CD14-positive monocyte (primary cell): Measurements from ENCODE around the gene FBXO17. TPM values are rescaled to one million over a fixed set of nuclear protein-coding genes. Genes with fewer than 3 reads are reported as not detected.
"Not testable (repeated sequence)": the region's sequence is repeated elsewhere in the genome, so short reads cannot be mapped to it uniquely, and the experiment has no call there.

Experiments used
- DNase-seq, 3 donors: peaks; one replicate each; pipeline ENCODE4 v3.0.0-alpha.2; 2011 to 2022
- H2AFZ ChIP-seq: 2 replicates; pipeline ENCODE4 v1.6.0; 2012; ENCODE audit warnings: mild to moderate bottlenecking, low read depth, low read length, inconsistent platforms; ENCODE audit not compliant: insufficient read depth, poor library complexity, severe bottlenecking
- H3K27ac ChIP-seq, 2 donors: 1 replicate in 1 of 2; 2 replicates in 1 of 2; pipeline ENCODE4 v1.5.1; 2012 to 2013; ENCODE audit warnings: low read length in 2 of 2, control low read depth in 1 of 2, inconsistent platforms in 1 of 2, low read depth in 1 of 2, mild to moderate bottlenecking in 1 of 2
- H3K27me3 ChIP-seq, 2 donors: one replicate each; pipeline versions ENCODE4 v1.6.0 to v1.6.1; 2011 to 2013; ENCODE audit warnings: low read length in 2 of 2; ENCODE audit not compliant: control insufficient read depth in 2 of 2, insufficient read depth in 2 of 2
- H3K36me3 ChIP-seq, 2 donors: replicated peaks in 1 of 2; 1 replicate in 1 of 2; 2 replicates in 1 of 2; pipeline versions ENCODE4 v1.5.1 to v1.6.1; 2012 to 2013; ENCODE audit warnings: low read length in 2 of 2, control low read depth in 1 of 2, inconsistent platforms in 1 of 2, mild to moderate bottlenecking in 1 of 2; ENCODE audit not compliant: insufficient read depth in 2 of 2, control insufficient read depth in 1 of 2
- H3K4me1 ChIP-seq, 2 donors: 1 replicate in 1 of 2; 2 replicates in 1 of 2; pipeline versions ENCODE4 v1.5.1 to v1.6.1; 2012 to 2013; ENCODE audit warnings: low read length in 2 of 2, control low read depth in 1 of 2, inconsistent platforms in 1 of 2, mild to moderate bottlenecking in 1 of 2, moderate library complexity in 1 of 2; ENCODE audit not compliant: insufficient read depth in 2 of 2, control insufficient read depth in 1 of 2
- H3K4me2 ChIP-seq: replicated peaks from 2 replicates; pipeline ENCODE3; 2012; ENCODE audit warnings: low read length, moderate library complexity, mild to moderate bottlenecking; ENCODE audit not compliant: poor library complexity, severe bottlenecking; ENCODE audit errors: extremely low read depth
- H3K4me3 ChIP-seq, 3 experiments: fragments of 200-600 bp in 1 of 3; sonication (generic) in 1 of 3; replicated peaks in 1 of 3; 1 replicate in 2 of 3; 2 replicates in 1 of 3; pipeline ENCODE4 v1.5.1; 2011 to 2013; ENCODE audit warnings: low read length in 3 of 3, mild to moderate bottlenecking in 3 of 3, control low read depth in 2 of 3, low read depth in 2 of 3, inconsistent platforms in 1 of 3, moderate library complexity in 1 of 3
- H3K79me2 ChIP-seq: 2 replicates; pipeline ENCODE4 v1.6.0; 2012; ENCODE audit warnings: mild to moderate bottlenecking, control low read depth, inconsistent platforms, low read length, moderate library complexity; ENCODE audit not compliant: insufficient read depth
- H3K9ac ChIP-seq: 2 replicates; pipeline ENCODE4 v1.6.0; 2017; ENCODE audit warnings: low read length, mild to moderate bottlenecking; ENCODE audit not compliant: insufficient read depth, poor library complexity, severe bottlenecking
- H3K9me3 ChIP-seq, 2 donors: replicated peaks in 1 of 2; 1 replicate in 1 of 2; 2 replicates in 1 of 2; pipeline versions ENCODE4 v1.5.1 to v1.6.1; 2012 to 2013; ENCODE audit warnings: low read length in 2 of 2, control low read depth in 1 of 2; ENCODE audit not compliant: control insufficient read depth in 1 of 2, insufficient read depth in 1 of 2
- H4K20me1 ChIP-seq: 2 replicates; pipeline ENCODE4 v1.6.0; 2012; ENCODE audit warnings: mild to moderate bottlenecking, low read length, control low read depth, moderate library complexity; ENCODE audit not compliant: insufficient read depth
- H3K27ac Mint-ChIP-seq, 7 donors: one replicate each; pipeline ENCODE4 v1.8.0; 2020; ENCODE audit warnings: mild to moderate bottlenecking in 7 of 7, mixed read lengths in 7 of 7, moderate library complexity in 6 of 7, inconsistent platforms in 2 of 7
- H3K27me3 Mint-ChIP-seq, 3 donors: one replicate each; pipeline ENCODE4 v1.8.0; 2021 to 2022; ENCODE audit warnings: low read depth in 3 of 3, mild to moderate bottlenecking in 3 of 3, mixed read lengths in 3 of 3, moderate library complexity in 3 of 3, inconsistent platforms in 1 of 3
- H3K36me3 Mint-ChIP-seq, 2 donors: one replicate each; pipeline ENCODE4 v1.8.0; 2020; ENCODE audit warnings: mixed read lengths in 2 of 2, inconsistent platforms in 1 of 2, mild to moderate bottlenecking in 1 of 2
- H3K4me1 Mint-ChIP-seq: one replicate; pipeline ENCODE4 v1.8.0; 2020; ENCODE audit warnings: mild to moderate bottlenecking, mixed read lengths
- H3K4me3 Mint-ChIP-seq, 2 donors: one replicate each; pipeline ENCODE4 v1.8.0; 2020; ENCODE audit warnings: mild to moderate bottlenecking in 2 of 2, mixed read lengths in 2 of 2, moderate library complexity in 1 of 2
- H3K9me3 Mint-ChIP-seq, 7 donors: one replicate each; pipeline ENCODE4 v1.8.0; 2020 to 2022; ENCODE audit warnings: mixed read lengths in 7 of 7, mild to moderate bottlenecking in 6 of 7, moderate library complexity in 6 of 7, inconsistent platforms in 2 of 7
- CTCF ChIP-seq: fragments of 200-600 bp; IDR thresholded peaks from one replicate; pipeline ENCODE4 v1.8.0; 2022; ENCODE audit warnings: antibody characterized with exemption, mild to moderate bottlenecking
- WGBS: methylation state at CpG from one replicate; pipeline ENCODE4 v1.1.5; 2013; ENCODE audit warnings: missing lambda C conversion rate; ENCODE audit not compliant: insufficient coverage; 5-methylcytosine and 5-hydroxymethylcytosine counted together
- intact Hi-C, 2 donors: fragments of 100-400 bp; cut with micrococcal nuclease; formaldehyde crosslinking; loops; one replicate each; pipeline versions ENCODE4 v1.15.0 to v1.15.1; 2023
- polyA plus RNA-seq, 3 donors: library from polyadenylated mRNA; depleted of rRNA in 1 of 3; unstranded in 2 of 3; stranded (reverse) in 1 of 3; fragments of 300-500 nt in 2 of 3; fragments of >200 nt in 1 of 3; fragmentation: Illumina TruSeq in 2 of 3; gene quantifications; 1 replicate in 2 of 3; 2 replicates in 1 of 3; pipeline ENCODE4 v1.2.3, GENCODE V29; 2012 to 2021

FBXO17 gene
- polyA plus RNA-seq, 3 donors: not detected

GRCh38 chr19:39001041-39001440 lies 25.5 kb upstream of the FBXO17 start:
- no peak for TF ChIP-seq CTCF
- H3K4me1 ChIP-seq: no peaks in the 10 kb centered on the region
- H3K27me3 ChIP-seq: no peaks in the 10 kb centered on the region
- Mint-ChIP-seq H3K27ac (no peak overlapping the region), H3K36me3 (no peaks in the 10 kb centered on the region), H3K4me3 (no peak overlapping the region), H3K9me3 (peaks cover 0 to 5% (median 0%) of the 10 kb centered on the region in 7 donors), H3K27me3 (peaks cover 6 to 7% (median 6%) of the 10 kb centered on the region in 3 donors), H3K4me1 (no peaks in the 10 kb centered on the region)
- no peaks in the 10 kb centered on the region for H3K36me3 ChIP-seq
- H3K4me3 ChIP-seq: no peak overlapping the region
- no peaks in the 10 kb centered on the region for H4K20me1 ChIP-seq
- H3K9me3 ChIP-seq: no peaks in the 10 kb centered on the region
- no peak overlapping the region for H2AFZ ChIP-seq
- DNase-seq: no peak
- H3K27ac ChIP-seq: no peak overlapping the region
- H3K4me2 ChIP-seq: no peak overlapping the region
- 95% methylated on average over 5 of the region's 7 CpGs for WGBS
- H3K79me2 ChIP-seq: no peaks in the 10 kb centered on the region
- intact Hi-C loops: no loop called here
- no peak overlapping the region for H3K9ac ChIP-seq

GRCh38 chr19:38997576-38997975 lies 22.0 kb upstream of the FBXO17 start:
- H3K36me3 ChIP-seq, H3K27ac ChIP-seq, intact Hi-C loops, H3K27ac Mint-ChIP-seq, H3K9me3 ChIP-seq, H3K4me2 ChIP-seq, DNase-seq, H3K36me3 Mint-ChIP-seq, H3K9me3 Mint-ChIP-seq, H3K4me3 Mint-ChIP-seq, H3K9ac ChIP-seq, H3K4me1 ChIP-seq, H3K79me2 ChIP-seq, H3K27me3 Mint-ChIP-seq, H4K20me1 ChIP-seq, H2AFZ ChIP-seq, H3K4me1 Mint-ChIP-seq, H3K4me3 ChIP-seq, H3K27me3 ChIP-seq: not testable (repeated sequence)
- WGBS: 75% methylated on average over 1 of the region's 3 CpGs
